HepG2 (cell line): ENCODE results near the gene AP4S1. TPM values are rescaled to one million over a fixed set of nuclear protein-coding genes. Genes with fewer than 3 reads are reported as not detected.

Source experiments
- ATAC-seq: fragments of 200-7000 bp; cut with Tn5 transposase; 3 replicates; pipeline ENCODE4 v1.9.1; 2020; ENCODE audit warnings: mild to moderate bottlenecking, moderate library complexity
- BruUV-seq: library from RNA; stranded (reverse); fragments of 400-500 nt; replicated peaks from 2 replicates; lab custom pipeline; 2021; lab: Mats Ljungman, UMichigan
- CTCF ChIA-PET: fragments of 300-600 bp; formaldehyde crosslinking; extraction: SDS; loops from one replicate; lab custom pipeline; 2021; ENCODE audit warnings: low total read pairs, inconsistent platforms, low intra/inter-chr PET ratio; lab: Yijun Ruan, JAX
- POLR2A ChIA-PET: fragments of 350-600 bp; sonication (Branson Sonifier 250); formaldehyde crosslinking; loops from one replicate; lab custom pipeline; 2020; ENCODE audit warnings: antibody characterized with exemption, inconsistent platforms; lab: Yijun Ruan, JAX
- DNase-seq: peaks from one replicate; pipeline ENCODE4 v3.0.0-alpha.2; 2015; ENCODE audit warnings: low spot score
- FAIRE-seq: peaks from 3 replicates; lab custom pipeline; 2011; peaks lifted over from hg19 to GRCh38; lab: Jason Lieb, UNC
- H2AFZ ChIP-seq: one replicate; pipeline ENCODE4 v1.6.1; 2011; ENCODE audit warnings: low read length, inconsistent platforms
- H3K27ac ChIP-seq: fragments of 300-600 bp; 3 replicates; pipeline ENCODE4 v1.8.0; 2011; ENCODE audit warnings: mixed run types, mild to moderate bottlenecking, mixed read lengths, low read length, inconsistent platforms; ENCODE audit not compliant: insufficient read depth; ENCODE audit errors: extremely low read length
- H3K27me3 ChIP-seq, 2 experiments: fragments of 200-600 bp in 1 of 2; 2 replicates in 1 of 2; 3 replicates in 1 of 2; pipeline versions ENCODE4 v1.6.0 to v1.8.0; 2011; ENCODE audit warnings: low read length in 2 of 2, mild to moderate bottlenecking in 2 of 2, moderate library complexity in 2 of 2, inconsistent platforms in 1 of 2; ENCODE audit not compliant: insufficient read depth in 2 of 2, control insufficient read depth in 1 of 2
- H3K36me3 ChIP-seq, 2 experiments: fragments of 200-600 bp in 1 of 2; replicated peaks in 1 of 2; 2 replicates in 1 of 2; 3 replicates in 1 of 2; pipeline versions ENCODE4 v1.5.1 to v1.8.0; 2011; ENCODE audit warnings: low read length in 2 of 2, inconsistent platforms in 1 of 2; ENCODE audit not compliant: insufficient read depth in 2 of 2, control insufficient read depth in 1 of 2
- H3K4me1 ChIP-seq: 2 replicates; pipeline ENCODE4 v1.5.1; 2012; ENCODE audit warnings: low read length, inconsistent platforms; ENCODE audit not compliant: insufficient read depth
- H3K4me2 ChIP-seq: 2 replicates; pipeline ENCODE4 v1.6.0; 2011; ENCODE audit warnings: low read depth, low read length, inconsistent platforms
- H3K4me3 ChIP-seq, 3 experiments: fragments of 200-600 bp in 1 of 3; sonication (generic), shearing (Covaris generic) in 1 of 3; replicated peaks in 1 of 3; 2 replicates each; pipeline ENCODE4 v1.5.1; 2011 to 2016; ENCODE audit warnings: low read length in 3 of 3, inconsistent platforms in 2 of 3, low read depth in 2 of 3, mild to moderate bottlenecking in 2 of 3, control low read depth in 1 of 3, mixed read lengths in 1 of 3; ENCODE audit not compliant: insufficient read depth in 1 of 3
- H3K79me2 ChIP-seq: one replicate; pipeline ENCODE4 v1.6.1; 2011; ENCODE audit warnings: low read length, inconsistent platforms; ENCODE audit not compliant: insufficient read depth
- H3K9ac ChIP-seq: 2 replicates; pipeline ENCODE4 v1.6.0; 2011; ENCODE audit warnings: mild to moderate bottlenecking, low read depth, low read length, inconsistent platforms; ENCODE audit not compliant: insufficient read depth
- H3K9me3 ChIP-seq: 2 replicates; pipeline ENCODE4 v1.5.1; 2012; ENCODE audit warnings: mild to moderate bottlenecking, low read length
- H4K20me1 ChIP-seq: 2 replicates; pipeline ENCODE4 v1.6.0; 2011; ENCODE audit warnings: inconsistent platforms, mild to moderate bottlenecking, low read length, moderate library complexity; ENCODE audit not compliant: insufficient read depth
- IRF1 ChIP-seq: sonication (generic); formaldehyde crosslinking; IDR thresholded peaks from 2 replicates; pipeline ENCODE4 v1.4.0; 2020; ENCODE audit warnings: low read depth, mild to moderate bottlenecking, missing genetic modification reagents
- TAF1 ChIP-seq: sonication (generic); formaldehyde crosslinking; IDR thresholded peaks from 2 replicates; pipeline ENCODE4 v1.4.0; 2020; ENCODE audit warnings: missing genetic modification reagents
- ZBTB2 ChIP-seq: sonication (generic); formaldehyde crosslinking; IDR thresholded peaks from 2 replicates; pipeline ENCODE4 v1.8.0; 2022; ENCODE audit warnings: low read depth, missing genetic modification reagents
- ZBTB49 ChIP-seq: sonication (generic); formaldehyde crosslinking; IDR thresholded peaks from 2 replicates; pipeline ENCODE4 v1.4.0; 2020; ENCODE audit warnings: missing genetic modification reagents, borderline replicate concordance
- ZHX2 ChIP-seq, 2 experiments: sonication (generic) in 1 of 2; formaldehyde crosslinking in 1 of 2; IDR thresholded peaks; 2 replicates each; pipeline versions ENCODE4 v1.6.1 to v1.9.0; 2014 to 2022; ENCODE audit warnings: antibody characterized with exemption in 1 of 2, borderline replicate concordance in 1 of 2, inconsistent platforms in 1 of 2, low read depth in 1 of 2, missing genetic modification reagents in 1 of 2
- ZNF546 ChIP-seq: sonication (generic); formaldehyde crosslinking; conservative IDR thresholded peaks from 2 replicates; pipeline ENCODE4 v1.8.1; 2023; ENCODE audit warnings: mild to moderate bottlenecking, missing genetic modification reagents
- ZNF704 ChIP-seq: sonication (generic); formaldehyde crosslinking; IDR thresholded peaks from 2 replicates; pipeline ENCODE4 v1.8.1; 2023; ENCODE audit warnings: mild to moderate bottlenecking, inconsistent platforms, moderate library complexity, missing genetic modification reagents, borderline replicate concordance
- ZSCAN9 ChIP-seq: IDR thresholded peaks from 2 replicates; pipeline ENCODE4 v1.6.1; 2016; ENCODE audit warnings: borderline replicate concordance
- WGBS: methylation state at CpG from one replicate; pipeline ENCODE4 v1.1.6; 2017; ENCODE audit warnings: low lambda C conversion rate; 5-methylcytosine and 5-hydroxymethylcytosine counted together
- in situ Hi-C: cut with HindIII; loops from 2 replicates; pipeline ENCODE4 v1.10.0; 2017; ENCODE audit warnings: low pct_unique_long_range_greater_than_20kb; ENCODE audit not compliant: extremely low pct_ligation_motif_present
- intact Hi-C: fragments of 100-400 bp; cut with micrococcal nuclease; formaldehyde crosslinking; loops from one replicate; pipeline ENCODE4 v1.10.0; 2022; ENCODE audit not compliant: unreplicated experiment
- polyA plus RNA-seq, 8 experiments: library from polyadenylated mRNA; depleted of rRNA in 3 of 8; stranded (reverse) in 7 of 8; unstranded in 1 of 8; fragments of >200 nt; fragmentation: Illumina TruSeq in 4 of 8; extraction: Trizol in 4 of 8; gene quantifications; 2 replicates each; pipeline versions ENCODE4 v1.2.1 to v1.2.3, GENCODE V29; 2011 to 2016; ENCODE audit warnings: low read depth in 4 of 8, missing spikeins in 1 of 8, mixed read lengths in 1 of 8; ENCODE audit not compliant: insufficient read depth in 1 of 8
- total RNA-seq, 5 experiments: library from RNA; depleted of rRNA; stranded (reverse); fragments of >200 nt; fragmentation: Illumina TruSeq; extraction: Trizol; gene quantifications; 2 replicates each; pipeline ENCODE4 v1.2.3, GENCODE V29; 2016; ENCODE audit warnings: low read depth in 1 of 5

AP4S1 gene
- total and polyA plus RNA-seq, 2 of the 13 experiments (the other 11 are each of a cell fraction or from before 2014, with no cell fraction given), result 3.9 to 21.1 TPM

GRCh38 chr14:31026450-31027235 lies 1.2 kb downstream of the AP4S1 start:
- WGBS, result under 1% methylated on average over 47 of the region's 48 CpGs
- in situ Hi-C loops, result loop anchor here (10.0 kb wide), 1 partner anchor 58 kb away; no protein-coding TSS in a partner anchor
- intact Hi-C loops, result loop anchor here (1.0 to 5.0 kb wide), 6 partner anchors 8 to 181 kb away; partner anchors contain the start of gene HECTD1
- DNase-seq (peak; percentile 99), ATAC-seq (peak; percentile 93), FAIRE-seq (peak; percentile 63)
- Histone ChIP-seq H3K9me3 (no peaks in the 10 kb centered on the region), H3K27me3 (peaks cover 0 to 5% of the 10 kb centered on the region in 2 experiments; a peak in 1 of 5 replicates), H3K9ac (peak overlapping the region; percentile 99), H2AFZ (peak overlapping the region; percentile 2), H3K4me3 (peak overlapping the region; percentile 96 to 97 (median 96)), H4K20me1 (peaks cover 32% of the 10 kb centered on the region), H3K4me2 (peak overlapping the region; percentile 66), H3K36me3 (peaks cover 1 to 3% of the 10 kb centered on the region in 2 experiments; a peak in 4 of 5 replicates), H3K4me1 (peaks cover 73% of the 10 kb centered on the region), H3K79me2 (peaks cover 51% of the 10 kb centered on the region), H3K27ac (peak overlapping the region; percentile 73)
- no TSS peak for BruUV-seq
- ChIA-PET CTCF (interaction anchor here (0.8 kb wide), 1 partner anchor 55 kb away, joined by 3 read pairs; no protein-coding TSS in a partner anchor), POLR2A (interaction anchor here (0.6 to 5.1 kb wide), 54 partner anchors 7 to 431 kb away, joined by 3 to 126 read pairs (median 8); partner anchors contain the start of genes COCH, DTD2, HEATR5A and HECTD1)
- TF ChIP-seq IRF1 (CRISPR knock-in tag) (no peak; the same call in 1 of the 2 replicates), ZSCAN9 (no peak; the same call in 1 of the 2 replicates), ZHX2 (IDR thresholded peaks at IDR 0.05; ENCODE audit: low read depth) (peak; percentile 45), ZHX2 (CRISPR knock-in tag; IDR thresholded peaks at IDR 0.05; ENCODE audit: borderline replicate concordance) (no peak), ZBTB49 (no peak; the same call in 1 of the 2 replicates), ZBTB2 (CRISPR knock-in tag) (no peak), ZNF704 (CRISPR knock-in tag) (peak; percentile 78), TAF1 (CRISPR knock-in tag) (peak; percentile 73), ZNF546 (no peak)
